NCI-H526 treated with DMSO at 0.1 percent for 48 hours (cell line): ENCODE data around the gene CACNB1.
"Not testable (repeated sequence)": the region's sequence is repeated elsewhere in the genome, so short reads cannot be mapped to it uniquely, and the experiment has no call there.

Experiments
- DNase-seq: peaks from one replicate; lab custom pipeline; 2025; lab: John Stamatoyannopoulos, UW

The CACNB1 gene

GRCh38 chr17:39174920-39175694 lies 22.4 kb downstream of the CACNB1 start:
- DNase-seq = peak; percentile 12

GRCh38 chr17:39173526-39174274 lies 23.8 kb downstream of the CACNB1 start:
- no peak for DNase-seq

- DNase-seq = no peak
Measured at GRCh38 chr17:39173080-39173479, 24.4 kb downstream of the CACNB1 start.

- DNase-seq = no peak
Measured at GRCh38 chr17:39171933-39172332, 25.5 kb downstream of the CACNB1 start.

GRCh38 chr17:39170558-39170957 lies 26.9 kb downstream of the CACNB1 start:
- no peak for DNase-seq

- no peak for DNase-seq
Measured at GRCh38 chr17:39170109-39170508, 27.4 kb downstream of the CACNB1 start.

GRCh38 chr17:39169518-39169917 lies 28.0 kb downstream of the CACNB1 start:
- no peak for DNase-seq

- no peak for DNase-seq
Measured at GRCh38 chr17:39169101-39169500, 28.4 kb downstream of the CACNB1 start.

- not testable (repeated sequence) for DNase-seq
Measured at GRCh38 chr17:39168503-39168902, 29.0 kb downstream of the CACNB1 start.

GRCh38 chr17:39167476-39167875 lies 30.0 kb downstream of the CACNB1 start:
- DNase-seq = no peak

- DNase-seq = no peak
Measured at GRCh38 chr17:39166437-39167335, 30.8 kb downstream of the CACNB1 start.

- DNase-seq = no peak
Measured at GRCh38 chr17:39165841-39166349, 31.6 kb downstream of the CACNB1 start, which contains the start of gene ARL5C. Gene ARL5C, minus strand, starts transcription at chr17:39166161. Its CDS starts 401 bp downstream, at chr17:39165760.

- DNase-seq = no peak
Measured at GRCh38 chr17:39165178-39165840, 32.2 kb downstream of the CACNB1 start.

GRCh38 chr17:39164675-39165143 lies 32.8 kb downstream of the CACNB1 start:
- peak; percentile 13 for DNase-seq

GRCh38 chr17:39161962-39162361 lies 35.5 kb downstream of the CACNB1 start:
- no peak for DNase-seq

GRCh38 chr17:39158623-39159022 lies 38.8 kb downstream of the CACNB1 start:
- no peak for DNase-seq

- DNase-seq = no peak
Measured at GRCh38 chr17:39156491-39156890, 41.0 kb downstream of the CACNB1 start.

GRCh38 chr17:39155654-39156053 lies 41.8 kb downstream of the CACNB1 start:
- DNase-seq = no peak

GRCh38 chr17:39153599-39154051 lies 43.8 kb downstream of the CACNB1 start:
- peak; percentile 68 for DNase-seq

- peak; percentile 48 for DNase-seq
Measured at GRCh38 chr17:39151943-39152818, 45.3 kb downstream of the CACNB1 start.
